Ramos (cell line): ENCODE measurements around the gene SYCP2L.
"Not testable (repeated sequence)": the region's sequence is repeated elsewhere in the genome, so short reads cannot be mapped to it uniquely, and the experiment has no call there.

Experiments
- in situ Hi-C: fragments of 300-500 bp; cut with MboI; formaldehyde crosslinking; loops from one replicate; pipeline ENCODE4 v1.14.3; 2022; ENCODE audit warnings: low sequenced_read_pairs; ENCODE audit not compliant: unreplicated experiment

SYCP2L gene

DNA sequence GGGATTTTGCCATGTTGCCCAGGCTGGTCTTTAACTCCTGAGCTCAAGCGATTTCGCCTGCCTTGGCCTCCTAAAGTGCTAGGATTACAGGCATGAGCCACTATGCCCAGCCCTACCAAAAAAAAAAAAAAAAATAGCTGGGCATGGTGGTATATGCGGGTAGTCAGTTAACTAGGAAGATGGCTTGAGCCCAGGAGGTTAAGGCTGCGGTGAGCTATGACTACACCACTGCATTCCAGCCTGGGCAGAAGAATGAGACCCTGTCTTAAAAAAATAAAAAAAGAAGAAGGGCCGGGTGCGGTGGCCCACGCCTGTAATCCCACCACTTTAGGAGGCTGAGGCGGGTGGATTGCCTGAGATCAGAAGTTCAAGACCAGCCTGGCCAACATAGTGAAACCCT lies 107.0 kb downstream of the SYCP2L start:
- in situ Hi-C loops = no loop called here

DNA sequence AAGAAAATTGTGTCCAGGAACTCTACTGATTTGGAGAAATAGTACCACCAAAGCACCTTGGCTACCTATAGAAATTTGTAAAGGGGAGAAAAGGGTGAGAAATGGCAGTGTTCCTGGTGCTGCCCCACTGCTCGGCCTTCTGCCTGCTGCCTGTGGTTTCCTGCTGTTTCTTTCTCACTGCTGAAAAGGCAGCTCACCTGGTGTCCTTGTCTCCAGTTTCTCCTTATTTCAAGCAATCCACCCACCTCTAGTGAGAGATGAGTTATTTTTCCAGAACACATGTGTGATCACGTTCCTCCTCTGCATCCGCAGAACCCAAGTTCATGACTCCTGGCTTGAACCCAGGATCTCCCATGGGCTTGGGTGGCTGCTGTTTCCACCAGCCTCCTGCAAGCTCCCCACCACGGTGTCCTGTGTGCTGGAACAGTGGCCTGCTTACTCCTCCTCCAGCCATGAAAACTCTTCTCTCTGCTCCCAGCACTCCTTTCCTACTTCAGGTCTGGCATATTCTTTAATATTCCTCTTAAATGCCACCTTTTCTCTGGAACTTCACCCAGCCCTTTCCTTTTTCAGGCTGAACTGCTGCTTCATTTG lies 108.4 kb downstream of the SYCP2L start:
- in situ Hi-C loops = no loop called here

DNA sequence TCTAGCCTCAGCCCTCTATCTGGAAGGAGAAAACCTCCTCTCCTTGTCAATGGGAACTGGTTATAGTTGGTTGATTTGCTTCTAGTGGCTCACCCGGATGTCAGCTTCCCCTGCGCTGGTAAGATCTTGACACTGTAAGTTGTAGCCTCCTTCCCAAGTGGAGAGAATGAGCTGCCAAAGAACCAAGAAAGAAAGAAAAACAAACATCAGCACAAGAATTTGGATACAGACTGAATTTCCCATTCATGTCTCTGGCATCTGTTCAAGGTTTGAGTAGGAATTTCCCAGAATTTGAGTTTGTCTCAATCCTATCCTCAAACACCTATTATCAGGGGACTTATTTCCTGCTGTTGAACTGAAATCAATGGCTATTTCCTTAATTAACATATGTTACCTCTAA lies 113.1 kb downstream of the SYCP2L start:
- in situ Hi-C loops = no loop called here

DNA sequence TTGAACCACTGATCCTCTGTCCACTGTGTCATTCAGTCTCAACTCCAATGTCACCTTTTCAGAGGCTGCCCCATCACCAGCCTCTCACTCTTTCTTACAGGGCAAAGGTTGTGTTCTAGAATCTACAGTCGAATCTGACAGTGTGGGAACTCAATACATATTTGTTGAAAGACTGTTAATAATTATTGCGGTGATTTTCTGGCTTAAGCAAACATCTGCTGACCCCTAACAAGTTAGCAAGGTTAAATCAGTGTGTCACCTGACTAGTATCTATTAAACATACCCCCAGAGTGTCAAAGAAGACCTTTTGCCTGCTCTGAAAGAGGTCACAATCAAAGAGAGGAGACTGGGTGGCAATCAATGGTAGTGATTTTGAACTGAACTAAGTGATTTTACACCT lies 115.3 kb downstream of the SYCP2L start:
- in situ Hi-C loops = no loop called here

DNA sequence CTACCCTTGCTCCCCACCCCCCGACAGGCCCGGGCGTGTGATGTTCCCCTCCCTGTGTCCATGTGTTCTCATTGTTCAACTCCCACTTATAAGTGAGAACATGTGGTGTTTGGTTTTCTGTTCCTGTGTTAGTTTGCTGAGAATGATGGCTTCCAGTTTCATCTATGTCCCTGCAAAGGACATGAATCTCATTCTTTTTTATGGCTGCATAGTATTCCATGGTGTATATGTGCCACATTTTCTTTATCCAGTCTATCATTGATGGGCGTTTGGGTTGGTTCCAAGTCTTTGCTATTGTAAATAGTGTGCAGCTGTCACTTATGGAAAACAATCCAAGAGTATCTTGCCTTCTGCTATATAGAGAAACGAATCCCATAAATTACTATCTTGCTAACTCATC lies 116.4 kb downstream of the SYCP2L start:
- in situ Hi-C loops = not testable (repeated sequence)

DNA sequence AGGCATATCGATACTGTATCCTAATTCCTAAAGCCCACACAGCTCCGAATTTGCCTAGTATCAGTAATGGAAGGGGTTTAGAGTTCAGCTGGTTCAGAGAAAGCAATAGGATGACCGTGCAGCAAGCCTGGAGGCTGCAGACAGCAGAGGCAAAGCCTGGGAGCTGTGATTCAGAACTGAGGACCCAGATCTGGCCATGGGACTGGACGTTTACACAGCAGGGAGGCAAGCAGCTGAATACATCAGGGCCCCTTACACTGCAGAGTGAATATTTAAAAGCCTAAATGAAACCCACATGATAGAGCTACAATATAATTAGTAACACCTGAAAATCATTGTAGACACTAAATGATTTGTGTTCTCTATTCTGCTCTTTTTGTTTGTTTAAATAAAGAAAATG lies 119.2 kb downstream of the SYCP2L start:
- in situ Hi-C loops = no loop called here

DNA sequence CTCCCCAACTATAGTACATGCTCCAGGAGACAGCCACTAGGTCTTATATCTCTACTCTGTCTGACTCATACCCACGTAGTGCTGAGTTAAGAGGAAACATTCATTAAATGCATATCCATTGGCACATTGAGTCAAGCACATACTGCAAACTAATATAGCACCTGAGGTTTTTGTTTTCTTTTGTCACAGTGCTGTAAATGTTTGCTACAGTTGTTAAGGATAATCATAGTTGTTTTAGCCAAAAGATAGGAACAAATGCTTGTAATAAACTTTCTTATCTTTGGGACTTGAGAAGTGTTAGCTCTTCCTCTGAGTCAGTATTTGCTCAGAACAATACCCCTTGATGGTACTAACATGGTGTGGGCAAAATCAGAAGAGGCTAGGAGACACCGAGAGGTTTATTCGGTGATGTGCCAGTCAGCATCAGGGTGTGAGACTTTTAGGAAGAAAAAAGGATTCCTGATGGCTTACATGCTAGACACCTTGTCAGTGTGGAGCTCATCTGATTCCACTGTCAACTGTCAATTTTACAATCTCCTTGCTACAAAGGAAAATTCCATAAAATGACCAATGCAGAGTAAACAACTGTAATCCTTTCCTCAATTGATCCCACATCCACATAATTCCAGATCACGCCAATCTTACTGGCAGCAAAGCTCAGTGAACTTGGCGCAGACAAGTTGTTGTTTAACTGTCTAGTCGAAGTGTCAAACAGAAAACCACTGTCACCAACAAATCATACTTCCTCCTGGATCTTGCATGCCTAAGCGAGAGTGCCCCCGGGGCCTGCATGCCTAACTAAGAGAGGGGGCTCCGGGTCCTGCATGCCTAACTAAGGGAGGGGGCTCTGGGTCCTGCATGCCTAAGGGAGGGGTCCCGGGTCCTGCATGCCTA lies 121.1 kb downstream of the SYCP2L start:
- in situ Hi-C loops = no loop called here

DNA sequence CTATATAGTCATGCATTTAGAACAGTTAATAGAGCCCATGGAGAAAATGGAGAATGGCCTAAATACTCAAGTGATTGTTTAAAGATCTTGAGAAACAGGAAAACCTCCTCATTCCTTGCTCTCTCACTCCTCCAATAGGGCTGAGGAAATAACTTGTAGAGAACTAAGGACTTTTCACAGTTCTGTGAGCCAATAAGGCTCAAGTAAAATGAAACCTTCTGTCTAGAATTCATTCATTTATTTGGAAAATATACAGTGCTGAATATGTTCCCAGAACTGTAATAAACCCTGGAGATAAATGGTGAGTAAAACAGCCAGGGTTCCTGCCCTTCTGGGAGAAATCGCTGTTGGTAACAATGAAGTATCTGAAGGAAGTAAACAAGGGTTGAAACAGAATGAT lies 122.0 kb downstream of the SYCP2L start:
- in situ Hi-C loops = no loop called here

DNA sequence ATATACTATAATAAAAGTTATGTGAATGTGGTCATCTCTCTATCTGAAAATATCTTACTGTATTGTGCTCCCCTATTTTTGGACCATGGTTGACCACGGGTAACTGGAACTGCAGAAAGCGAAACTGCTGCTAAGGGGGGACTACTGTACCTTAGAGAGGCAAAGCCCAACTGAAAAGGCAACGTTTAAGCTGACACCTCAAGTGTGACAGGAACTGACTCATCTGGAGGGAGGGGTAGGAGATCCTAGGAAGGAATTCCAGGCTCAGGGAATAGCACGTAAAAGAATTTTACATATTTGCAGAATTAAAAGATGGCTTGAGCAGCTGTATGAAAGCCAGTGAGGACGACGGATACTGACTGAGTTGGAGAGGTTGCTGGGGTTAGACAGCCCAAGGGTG lies 122.5 kb downstream of the SYCP2L start:
- in situ Hi-C loops = no loop called here

DNA sequence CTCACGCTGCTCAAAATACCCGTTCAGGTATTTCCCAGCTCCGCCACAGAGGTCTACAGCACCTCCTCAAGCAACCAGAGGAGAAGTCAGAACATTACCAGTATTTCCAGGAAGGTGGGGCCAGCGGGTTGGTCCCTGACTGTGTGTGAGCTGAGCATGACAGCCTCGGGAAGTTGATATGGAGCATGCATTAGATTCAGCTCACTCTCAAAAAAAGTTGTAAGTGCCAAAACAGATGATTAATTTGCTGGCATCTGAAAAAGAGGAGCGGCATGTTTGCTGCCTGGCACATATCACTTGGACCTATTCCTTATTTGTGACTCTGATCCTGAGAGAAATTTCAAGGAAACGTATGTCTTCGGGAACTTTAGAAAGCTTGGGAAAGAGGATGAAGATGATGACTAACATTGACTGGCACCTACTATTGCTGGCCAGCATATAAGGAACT lies 125.0 kb downstream of the SYCP2L start:
- in situ Hi-C loops = no loop called here

DNA sequence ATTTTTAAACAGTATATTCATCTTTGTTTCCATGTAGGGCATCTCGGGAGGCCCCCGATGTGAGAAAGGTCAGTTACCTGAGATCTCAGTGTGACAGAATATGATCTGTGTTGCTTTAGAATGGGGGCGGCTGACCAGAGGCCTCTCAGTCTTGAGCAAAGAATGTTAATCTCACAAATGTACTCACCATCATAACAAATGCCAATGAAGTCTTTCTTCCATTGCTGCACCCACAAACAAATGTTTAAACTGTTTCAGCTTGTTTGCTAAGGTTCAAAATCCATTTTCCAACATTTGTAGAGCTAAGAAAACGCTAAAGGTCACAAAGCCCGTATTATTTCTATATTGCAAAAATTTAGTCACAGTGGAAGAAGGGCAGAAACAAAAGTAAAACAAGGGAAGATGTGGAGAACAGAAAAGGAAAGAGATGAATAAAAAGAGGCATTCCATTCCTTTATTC lies 125.5 kb downstream of the SYCP2L start:
- in situ Hi-C loops = no loop called here

DNA sequence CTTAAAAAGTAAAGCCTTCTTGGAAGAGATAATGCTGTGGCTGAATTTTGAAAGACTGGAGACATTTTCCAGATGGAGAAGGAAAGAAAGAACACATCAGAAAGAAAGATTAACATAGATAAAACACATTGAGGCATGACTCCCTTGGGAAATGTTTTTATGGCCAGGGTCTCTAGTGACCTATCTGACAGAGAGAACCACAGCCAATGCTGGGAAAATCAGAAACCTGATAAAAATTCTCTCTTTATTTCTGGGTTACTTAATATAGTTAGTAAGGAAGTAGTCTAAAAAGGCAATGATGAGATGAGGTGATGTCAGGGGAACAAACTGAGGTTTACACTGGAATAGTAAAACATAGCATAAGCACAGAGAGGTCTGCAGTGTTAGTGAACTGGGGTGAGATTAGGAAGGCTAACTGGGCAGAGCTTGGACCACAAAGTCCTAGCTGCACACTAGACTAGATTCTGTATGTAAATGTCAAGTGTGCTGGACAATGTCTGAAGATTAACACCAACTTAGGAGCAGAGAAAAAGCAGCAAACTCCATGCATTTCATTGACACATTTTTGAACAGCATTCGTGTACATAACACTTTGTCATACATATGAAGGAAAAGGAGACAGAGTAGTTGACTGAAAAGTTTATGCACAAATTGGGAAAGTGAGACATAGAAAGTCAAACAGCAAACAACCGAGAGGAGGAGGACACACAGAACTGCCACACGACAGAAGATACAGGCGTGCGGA lies 126.3 kb downstream of the SYCP2L start:
- in situ Hi-C loops = no loop called here

DNA sequence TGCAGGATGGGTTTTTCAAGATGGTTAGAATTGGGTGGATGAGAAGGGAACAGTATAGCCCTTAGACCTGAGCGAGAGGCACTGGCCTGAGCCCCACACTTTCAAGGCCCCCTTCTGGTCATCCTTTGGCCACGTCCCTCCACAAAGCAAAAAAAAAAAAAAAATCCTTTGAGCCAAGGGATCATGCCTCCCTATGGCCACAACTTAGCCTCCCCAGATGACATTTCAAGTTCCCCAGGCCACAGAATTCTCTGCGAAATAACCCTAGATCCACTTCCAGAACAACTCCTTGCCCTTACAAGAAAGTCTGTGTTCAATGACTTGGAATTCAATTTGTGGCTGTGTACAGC lies 126.8 kb downstream of the SYCP2L start:
- in situ Hi-C loops = no loop called here

DNA sequence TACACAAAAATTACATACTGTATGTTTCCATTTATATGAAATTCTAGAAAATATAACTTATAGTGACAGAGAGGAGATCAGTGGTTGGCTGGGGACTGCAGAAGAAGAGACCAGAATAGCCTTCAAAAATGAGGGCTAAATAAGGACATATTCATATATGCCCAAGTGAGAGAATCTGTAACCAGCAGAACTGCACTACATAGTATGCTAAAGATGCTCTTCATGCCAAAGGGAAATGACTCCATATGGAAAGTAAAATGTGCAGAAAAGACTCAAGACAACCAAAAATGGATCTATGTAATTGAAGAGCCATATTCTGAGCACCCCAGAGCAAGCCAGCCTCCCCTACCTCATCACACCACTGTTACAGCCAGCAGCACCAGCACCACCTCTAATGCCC lies 128.2 kb downstream of the SYCP2L start:
- in situ Hi-C loops = no loop called here

DNA sequence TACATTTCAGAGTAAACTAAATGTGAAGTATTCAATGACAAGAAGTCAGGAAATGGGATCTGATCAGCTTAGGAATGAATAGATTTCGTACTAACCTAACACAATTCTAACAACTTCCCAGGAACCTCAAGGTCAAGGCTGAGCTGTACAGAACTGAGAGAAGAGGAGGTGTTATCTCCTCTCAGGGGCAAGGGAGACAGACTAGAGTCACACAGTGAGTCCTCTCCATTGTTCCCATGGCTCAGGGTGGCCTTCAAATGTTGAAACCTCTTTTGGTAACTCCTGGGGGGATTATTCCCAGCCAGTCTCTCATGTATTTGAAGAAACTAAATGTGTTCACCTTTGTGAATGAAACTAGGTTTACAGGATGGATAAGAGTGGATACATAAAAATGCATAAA lies 129.6 kb downstream of the SYCP2L start:
- in situ Hi-C loops = no loop called here

DNA sequence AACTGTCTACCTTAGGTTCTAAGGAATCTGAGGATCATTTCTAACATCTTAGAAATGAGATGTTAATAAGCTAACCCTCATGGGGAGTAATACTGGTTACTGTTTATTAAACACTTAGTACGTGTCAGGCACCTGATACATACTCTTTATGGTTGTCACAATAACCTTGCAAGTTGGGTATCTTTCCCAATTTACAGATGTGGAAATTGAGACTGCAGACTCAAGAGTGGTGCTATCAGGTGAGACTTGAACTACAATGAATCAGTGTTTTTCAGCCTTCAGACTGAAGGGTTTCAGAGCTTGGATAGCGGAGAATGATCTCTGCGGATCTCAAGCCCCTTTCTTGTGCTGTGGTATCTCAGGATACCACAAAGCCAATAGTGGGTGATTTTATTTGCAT lies 130.2 kb downstream of the SYCP2L start:
- in situ Hi-C loops = no loop called here

DNA sequence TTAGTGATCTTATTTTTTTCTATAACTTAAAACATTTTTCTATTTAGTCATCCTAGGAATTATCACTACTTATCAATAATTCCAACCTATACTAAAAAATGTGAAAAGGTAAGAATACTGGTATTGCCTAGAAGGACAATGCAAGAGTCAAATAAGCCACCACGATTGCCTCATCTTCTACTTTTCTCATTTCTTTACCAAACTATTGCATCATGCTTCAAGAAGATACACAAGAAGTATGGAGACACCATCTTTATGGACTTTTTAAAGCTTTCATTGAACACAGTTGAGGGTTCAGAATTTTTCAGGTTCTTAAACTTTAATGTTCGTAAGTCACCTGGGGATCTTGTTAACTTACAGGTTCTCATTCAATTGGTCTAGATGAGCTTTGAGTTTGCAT lies 131.4 kb downstream of the SYCP2L start:
- in situ Hi-C loops = no loop called here

DNA sequence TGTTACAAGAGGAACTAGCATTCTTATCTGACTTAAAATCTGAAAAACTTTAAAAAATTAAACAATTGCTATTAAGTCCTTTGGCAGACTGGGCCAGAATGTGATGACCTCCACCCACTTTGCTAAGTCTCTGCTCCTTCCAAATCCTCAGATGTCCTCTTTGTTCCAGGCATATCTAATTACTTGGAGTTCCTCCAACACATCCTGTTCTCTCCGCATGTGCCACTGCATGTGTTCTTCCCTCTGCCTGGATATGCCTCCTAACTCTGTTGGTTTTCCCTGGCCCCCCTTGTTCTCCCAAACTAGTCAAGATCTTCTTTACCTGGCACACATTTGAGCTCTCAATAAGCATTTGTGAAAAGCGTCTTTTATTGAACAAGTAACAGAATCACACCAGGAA lies 134.2 kb downstream of the SYCP2L start:
- in situ Hi-C loops = no loop called here

DNA sequence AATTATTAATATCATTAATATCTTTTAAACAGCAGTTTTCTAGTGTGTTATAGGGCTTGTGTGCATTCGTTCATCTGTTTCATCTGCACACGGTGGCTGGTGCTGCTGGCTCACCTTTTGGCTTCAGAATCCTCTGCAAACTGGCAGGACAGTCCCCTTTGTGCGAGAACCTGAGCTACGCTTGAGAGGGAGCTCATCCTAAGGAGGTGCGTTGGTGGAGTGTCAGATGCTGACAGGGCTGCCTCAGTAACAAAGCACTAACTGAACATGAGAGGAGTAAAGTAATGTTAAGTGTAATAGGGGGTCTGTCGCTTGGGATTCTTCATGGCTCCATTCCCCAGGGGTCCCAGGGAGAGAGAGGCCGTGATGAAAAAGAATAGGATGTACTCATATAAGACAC lies 134.9 kb downstream of the SYCP2L start:
- in situ Hi-C loops = no loop called here

DNA sequence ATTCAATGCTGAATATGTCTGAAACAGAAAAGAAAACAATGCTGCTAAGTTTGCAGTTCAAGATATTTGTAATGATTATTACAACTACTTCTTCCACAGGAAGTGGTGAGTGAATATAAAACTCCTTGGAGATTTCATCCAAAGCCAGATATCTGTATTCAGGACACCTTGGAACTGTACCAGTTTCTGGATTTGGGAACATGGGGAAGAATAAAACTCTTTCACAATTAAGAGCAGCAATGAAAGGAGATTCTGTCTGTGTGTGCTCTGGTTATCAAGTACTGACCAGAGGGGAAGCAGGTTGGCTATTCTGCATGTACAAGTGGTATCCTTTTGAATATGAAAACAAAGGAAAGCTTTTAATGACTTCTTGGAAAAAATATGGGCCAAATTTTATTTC lies 136.2 kb downstream of the SYCP2L start:
- in situ Hi-C loops = no loop called here
